Measurements from ENCODE around the gene CD7.

CD7 gene

DNA sequence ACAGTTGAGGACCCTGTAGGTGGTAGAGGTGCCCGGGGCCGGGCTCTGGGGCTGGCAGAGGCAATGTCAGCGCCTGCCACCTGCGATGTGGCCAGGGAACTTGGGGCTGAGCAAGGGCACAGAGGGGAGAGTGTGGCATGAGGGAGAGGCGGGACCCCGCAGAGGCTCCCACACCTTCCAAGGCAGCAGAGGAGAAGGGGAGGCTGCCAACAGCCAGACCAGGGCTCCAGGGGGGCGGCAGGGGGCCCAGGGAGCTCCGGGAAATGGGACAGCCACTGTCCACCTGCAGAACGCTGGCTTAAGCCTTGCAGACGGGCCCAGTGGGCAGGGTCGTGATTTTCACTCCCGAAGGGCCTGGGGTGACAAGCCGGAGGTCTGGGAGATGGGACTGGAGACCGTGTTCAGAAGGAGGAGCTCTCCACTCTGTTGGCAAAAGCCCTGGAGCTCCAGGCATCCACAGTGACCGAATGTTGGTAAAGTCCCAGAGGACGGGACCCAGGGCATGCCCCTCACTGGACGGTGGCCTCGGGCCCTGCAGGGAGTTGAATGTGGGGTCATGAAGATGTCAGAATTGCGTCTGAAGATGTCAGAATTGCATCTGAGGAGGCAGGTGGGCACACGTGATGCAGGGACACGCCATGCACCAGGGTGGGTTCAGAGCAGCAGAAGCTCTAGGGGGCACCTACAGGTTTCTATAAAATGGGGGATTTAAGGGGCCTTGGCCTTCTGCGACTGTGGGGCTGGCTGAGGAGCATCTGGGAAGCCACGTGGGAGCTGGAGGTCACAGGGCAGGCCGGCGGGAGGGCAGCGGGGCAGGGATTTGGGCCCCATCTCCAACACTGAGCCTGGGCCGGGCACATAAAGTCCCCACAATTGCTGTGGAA, 18.6 kb downstream of the CD7 start:
- DNase-seq (ENCODE audit: low read depth) = no peak
- peak overlapping the region; percentile 34 for H3K4me3 ChIP-seq (ENCODE audit: low read depth, low read length)
- in situ Hi-C loops (cut with HindIII; ENCODE audit: low sequenced_read_pairs) = no loop called here
- TF ChIP-seq CTCF (IDR thresholded peaks at IDR 0.05; ENCODE audit: low read depth, low read length, missing control alignments) = no peak

- DNase-seq (ENCODE audit: low read depth) = peak; percentile 82
- TF ChIP-seq CTCF (IDR thresholded peaks at IDR 0.05; ENCODE audit: low read depth, low read length, missing control alignments) = no peak
- in situ Hi-C loops (cut with HindIII; ENCODE audit: low sequenced_read_pairs) = no loop called here
These were observed 19.5 kb downstream of the CD7 start for GRCh38 chr17:82297714-82298537.

DNA sequence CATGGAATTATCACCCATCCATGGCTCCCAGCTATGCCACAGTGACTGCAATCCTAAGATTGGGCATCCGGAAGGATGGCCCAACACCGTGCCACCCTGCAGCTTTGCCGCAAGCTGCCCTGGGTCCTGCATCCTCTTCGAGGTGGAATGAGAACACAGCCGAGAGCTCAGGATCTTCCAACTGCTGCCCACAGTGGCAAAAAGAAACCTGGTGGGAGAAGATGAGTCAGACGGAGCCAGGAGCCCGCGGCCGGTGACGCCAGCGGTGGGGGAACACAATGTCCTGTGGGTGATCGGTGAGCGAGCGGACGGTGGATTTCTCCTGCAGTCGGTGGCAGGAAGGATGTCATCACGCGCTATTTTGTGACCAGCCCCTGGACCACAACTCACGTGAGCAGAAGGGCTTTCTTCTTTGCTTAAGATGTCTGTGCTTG, 20.1 kb downstream of the CD7 start:
- DNase-seq (ENCODE audit: low read depth) = peak; percentile 75
- no peak for TF ChIP-seq CTCF (IDR thresholded peaks at IDR 0.05; ENCODE audit: low read depth, low read length, missing control alignments)
- peak overlapping the region; percentile 34 for H3K4me3 ChIP-seq (ENCODE audit: low read depth, low read length)
- in situ Hi-C loops (cut with HindIII; ENCODE audit: low sequenced_read_pairs) = no loop called here

More at GRCh38 chr17:82297714-82298537, 19.5 kb downstream of the CD7 start:
- H3K4me3 ChIP-seq (ENCODE audit: low read depth, low read length) = peak overlapping the region; percentile 34

- in situ Hi-C loops (cut with HindIII; ENCODE audit: low sequenced_read_pairs) = no loop called here
- DNase-seq (ENCODE audit: low read depth) = no peak
- H3K4me3 ChIP-seq (ENCODE audit: low read depth, low read length) = peak overlapping the region; percentile 34
- no peak for TF ChIP-seq CTCF (IDR thresholded peaks at IDR 0.05; ENCODE audit: low read depth, low read length, missing control alignments)
These were observed 20.7 kb downstream of the CD7 start for GRCh38 chr17:82296511-82297279.

- TF ChIP-seq CTCF (IDR thresholded peaks at IDR 0.05; ENCODE audit: low read depth, low read length, missing control alignments) = no peak
- DNase-seq (ENCODE audit: low read depth) = no peak
- H3K4me3 ChIP-seq (ENCODE audit: low read depth, low read length) = no peak overlapping the region
- in situ Hi-C loops (cut with HindIII; ENCODE audit: low sequenced_read_pairs) = no loop called here
These were observed 22.0 kb downstream of the CD7 start for GRCh38 chr17:82295472-82295814.
